Fibroblast of peridontal ligament (primary cell): ENCODE data around the gene PDYN.

Source experiments
- DNase-seq: peaks from one replicate; pipeline ENCODE4 v3.0.0-alpha.2; 2010; ENCODE audit errors: extremely low read depth

The PDYN gene

DNA sequence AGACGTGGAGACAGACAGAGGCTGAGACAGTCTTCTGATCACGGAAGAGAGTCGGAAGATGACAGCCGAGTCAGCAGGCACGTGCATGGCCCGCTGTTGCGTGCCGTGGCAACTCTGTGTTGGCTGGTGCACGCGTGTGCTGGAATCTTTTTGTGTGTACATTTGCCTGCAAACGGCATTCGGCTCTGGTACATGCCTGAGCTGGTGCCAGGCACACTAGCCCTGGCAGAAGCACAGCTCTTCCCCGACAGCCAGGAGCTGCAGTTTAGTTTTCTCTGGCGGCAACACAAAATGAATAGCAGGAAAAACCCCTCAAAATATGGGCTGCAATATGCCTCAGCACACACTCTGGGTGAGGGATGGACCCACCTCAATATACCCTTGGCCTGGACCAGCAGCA, 769 bp upstream of the PDYN start:
- no peak for DNase-seq

DNA sequence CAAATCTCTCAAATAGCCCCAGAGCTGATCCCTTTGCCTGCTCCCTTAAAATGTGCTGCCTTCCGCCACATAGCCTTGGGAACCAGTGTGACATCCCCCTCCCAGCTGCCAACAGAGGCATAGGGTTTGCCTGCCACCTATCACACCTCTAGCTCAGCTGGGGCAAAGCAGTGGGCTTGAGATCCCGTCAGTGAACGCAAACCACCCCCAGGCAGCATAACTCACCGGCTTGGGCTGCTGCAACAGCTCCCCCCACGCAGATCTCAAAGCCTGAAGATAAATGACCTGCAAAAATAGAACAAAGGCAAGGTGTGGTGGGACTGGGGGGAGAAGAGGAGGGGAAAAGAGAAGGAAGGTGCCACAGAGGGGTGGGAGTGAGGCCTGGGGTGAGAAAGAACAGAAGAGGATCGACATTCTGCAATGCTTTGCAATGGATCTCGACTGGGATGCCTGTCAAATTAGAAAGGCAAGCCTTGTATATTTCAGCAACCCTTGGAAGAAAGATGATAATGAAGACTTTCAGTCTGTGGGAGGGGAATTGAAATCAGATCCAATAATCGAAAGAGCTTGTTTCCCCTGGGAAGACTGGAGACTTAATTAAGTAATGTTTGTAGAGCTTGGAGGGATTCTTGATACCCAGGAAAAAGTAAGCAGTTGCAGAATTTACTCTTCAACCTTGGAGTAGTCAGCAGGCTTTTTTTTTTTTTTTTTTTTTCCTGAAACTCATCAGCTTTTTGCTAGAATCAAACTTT, 1.3 kb downstream of the PDYN start:
- DNase-seq, result no peak

DNA sequence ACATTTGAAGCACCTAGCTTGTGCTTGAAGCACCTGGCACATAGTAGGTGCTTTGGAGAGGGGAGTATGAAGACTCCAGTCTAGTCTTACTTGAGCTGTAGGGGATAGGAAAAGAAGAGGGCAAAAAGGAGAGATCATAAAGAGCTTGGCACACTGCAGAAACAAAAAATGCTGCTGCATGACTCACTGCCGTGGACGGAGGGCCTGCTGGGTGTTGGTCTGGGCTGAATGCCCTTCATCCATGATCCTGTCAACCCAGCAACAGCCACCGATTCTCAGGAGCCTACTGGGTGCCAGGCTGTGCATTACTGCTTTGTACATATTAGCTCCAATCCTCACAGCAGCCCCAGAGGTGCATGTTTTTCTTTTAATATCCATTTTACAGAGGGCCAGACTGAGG, 6.0 kb downstream of the PDYN start:
- DNase-seq, result peak; percentile 10

DNA sequence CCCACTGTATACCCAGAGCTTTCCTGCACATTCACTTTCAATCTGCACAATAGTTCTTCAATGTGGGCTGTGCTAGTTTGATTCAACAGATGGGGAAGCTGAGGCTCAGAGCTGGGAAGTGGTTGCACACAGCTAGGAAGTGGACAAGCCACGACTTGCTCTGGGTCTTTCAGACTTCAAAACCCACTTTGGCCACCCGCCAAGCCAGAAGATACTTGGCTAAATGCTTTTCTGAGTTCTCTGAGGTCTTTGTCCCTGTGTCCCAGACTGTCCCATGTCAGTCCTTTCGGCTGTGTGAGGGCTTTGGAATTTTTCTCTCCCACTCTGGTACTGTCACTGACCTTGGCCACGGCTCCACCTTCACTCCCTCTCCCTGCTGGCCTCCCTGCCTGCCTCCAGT, 10.6 kb downstream of the PDYN start:
- no peak for DNase-seq

DNA sequence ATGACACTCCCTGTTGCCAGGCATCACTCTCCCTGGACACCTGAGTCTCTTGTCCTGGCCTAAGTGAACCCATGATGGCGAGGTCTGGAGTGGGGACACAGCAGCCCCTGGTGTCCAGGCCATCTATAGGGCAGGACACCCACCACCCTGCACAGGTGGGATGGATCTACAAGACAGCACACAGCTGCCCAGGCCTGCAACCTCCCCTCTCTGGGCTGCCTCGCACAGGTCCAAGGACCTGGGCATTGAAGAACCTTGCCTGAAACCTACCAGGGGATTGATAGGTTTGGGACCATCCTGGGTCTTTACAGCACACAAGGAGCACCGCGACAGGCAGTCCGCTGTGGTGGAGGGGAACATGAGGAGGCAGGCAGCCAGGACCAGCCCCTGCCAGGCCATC, 11.2 kb downstream of the PDYN start:
- no peak for DNase-seq

DNA sequence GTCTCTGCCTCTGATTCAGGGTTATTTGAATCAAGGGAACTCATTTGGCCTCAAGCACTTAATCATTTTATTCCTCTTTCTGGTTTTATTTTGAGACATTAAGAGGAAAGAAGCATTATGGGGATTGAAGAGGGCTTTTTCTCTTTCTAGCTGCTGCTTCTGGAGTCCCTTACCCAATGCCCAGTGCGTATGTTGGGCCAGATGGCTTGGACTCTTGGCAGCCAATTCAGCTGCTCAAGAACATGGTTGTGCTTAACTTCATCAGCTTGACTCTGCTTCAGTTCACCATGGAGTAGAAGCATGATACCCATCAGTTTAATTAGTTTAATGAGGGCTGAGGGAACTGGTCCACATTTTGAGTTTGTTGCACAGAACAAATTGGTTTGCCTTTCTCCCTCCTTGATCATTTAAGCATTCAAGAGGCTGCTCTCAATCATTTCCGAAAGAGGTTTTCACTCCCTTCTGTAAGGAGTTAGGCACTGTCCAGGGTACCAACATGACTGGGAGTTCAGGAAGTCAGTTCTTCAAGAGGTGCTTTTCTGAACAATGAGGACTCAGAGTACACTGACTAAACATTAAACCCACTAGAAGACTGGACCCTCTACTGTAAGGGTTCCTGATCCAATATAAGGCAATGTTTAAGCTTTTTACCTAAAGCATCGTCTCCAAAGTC, 14.6 kb downstream of the PDYN start:
- no peak for DNase-seq

DNA sequence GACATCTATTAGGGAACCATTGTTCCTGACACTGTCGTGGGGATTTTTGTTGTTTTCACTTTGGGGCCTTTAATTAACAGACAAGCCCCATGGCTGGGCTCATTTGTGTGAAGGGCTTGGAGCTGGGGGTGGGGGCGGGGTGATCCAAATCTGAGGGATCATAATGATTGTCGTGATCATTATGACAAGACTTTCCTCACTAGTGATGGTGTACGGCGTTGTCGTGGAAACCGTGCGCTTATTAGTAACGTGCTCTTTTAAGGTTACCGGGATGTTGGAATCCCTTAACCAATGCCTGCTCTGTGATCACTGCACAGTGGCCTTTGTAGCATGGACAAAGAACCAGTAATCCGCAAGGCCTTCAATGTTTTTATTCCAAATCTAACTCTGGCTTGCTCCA, 18.6 kb downstream of the PDYN start:
- DNase-seq, result no peak

DNA sequence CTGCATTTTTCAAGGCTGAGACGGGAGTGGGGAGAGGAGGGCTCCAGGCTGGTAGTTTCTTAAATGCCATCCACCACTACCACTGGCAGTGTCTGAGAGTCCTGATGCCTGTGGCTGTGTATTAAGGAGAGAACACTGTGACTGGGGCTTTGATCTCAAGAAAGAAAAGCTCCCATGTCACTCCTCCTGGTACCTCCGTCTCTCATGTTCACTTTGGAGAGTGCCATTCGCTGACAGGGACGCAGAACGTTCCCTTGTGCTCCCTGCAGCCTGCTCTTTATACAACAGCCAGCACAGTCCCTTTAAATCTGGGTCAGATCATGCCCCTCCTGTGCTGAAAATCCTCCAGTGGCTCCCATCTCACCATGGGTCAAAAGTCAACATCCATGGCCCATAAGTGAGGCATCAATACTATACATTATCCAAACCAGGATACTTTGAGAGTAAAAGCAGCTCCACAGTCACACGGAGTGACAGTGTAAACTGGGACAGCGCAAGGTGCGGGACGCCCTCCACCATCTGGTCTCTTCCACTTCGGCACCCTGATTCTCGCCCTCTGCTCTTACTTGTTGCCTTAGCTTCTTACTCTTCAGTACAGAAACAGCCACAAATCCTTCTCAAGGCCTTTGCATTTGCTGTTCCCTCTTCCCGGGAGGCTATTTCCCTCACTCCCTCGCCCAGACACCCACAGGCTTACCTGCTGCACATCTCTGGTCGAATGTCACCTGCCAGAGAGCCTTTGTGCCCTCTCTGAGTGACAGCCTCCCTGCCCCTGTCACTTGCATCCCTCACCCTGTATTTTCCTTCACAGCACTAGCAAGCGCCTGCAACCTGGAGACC, 20.0 kb downstream of the PDYN start:
- no peak for DNase-seq

DNA sequence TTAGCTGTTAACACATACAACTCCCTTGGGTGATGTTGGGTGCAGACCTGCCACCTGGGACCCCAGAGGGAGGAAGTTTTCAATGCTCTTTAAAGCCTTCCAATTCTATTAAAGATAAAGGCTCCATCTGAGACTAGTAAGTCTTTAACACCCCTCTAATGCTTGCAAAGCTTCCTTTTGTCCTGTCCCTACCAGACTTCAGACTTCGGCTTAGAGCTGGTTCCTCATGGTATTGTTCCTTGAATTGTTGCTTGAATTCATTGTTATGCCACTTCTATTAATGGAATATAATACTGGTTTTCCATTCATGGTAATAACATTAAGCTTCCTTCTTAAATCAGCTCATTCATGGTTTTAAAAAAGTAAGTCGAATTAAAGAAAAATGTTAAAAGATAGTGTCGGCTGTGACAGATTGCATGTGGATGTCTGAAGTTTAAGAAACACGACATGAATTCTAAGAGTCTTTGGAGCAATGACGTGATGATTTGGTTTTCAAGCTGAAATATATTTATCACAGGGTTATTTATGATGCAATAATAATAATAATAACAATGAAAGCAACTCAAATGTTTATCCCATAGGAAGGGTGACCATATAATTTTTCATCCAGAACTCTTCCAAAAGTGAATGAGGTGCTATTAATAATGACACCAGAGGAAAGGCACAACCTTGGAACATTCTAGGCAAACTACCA, 21.8 kb downstream of the PDYN start:
- DNase-seq, result no peak

DNA sequence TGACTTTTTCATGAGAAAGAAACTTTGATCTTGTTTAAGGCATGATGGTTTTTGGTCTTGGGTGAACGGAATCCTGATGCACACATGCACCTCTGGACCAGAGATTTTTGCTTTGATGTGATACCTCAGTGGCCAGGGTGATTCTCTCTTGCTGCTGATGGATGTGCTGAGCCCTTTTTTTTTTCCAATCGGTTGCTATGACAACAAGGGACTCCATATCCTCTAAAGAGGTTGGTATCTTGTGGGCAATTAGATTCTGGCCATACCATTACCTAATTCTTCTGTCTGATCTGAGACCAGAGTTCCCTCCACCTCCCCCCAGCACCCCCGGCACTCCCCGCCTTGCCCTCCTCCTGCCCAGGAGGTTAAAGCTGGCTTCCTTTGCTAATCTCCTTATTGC, 24.9 kb downstream of the PDYN start:
- no peak for DNase-seq

DNA sequence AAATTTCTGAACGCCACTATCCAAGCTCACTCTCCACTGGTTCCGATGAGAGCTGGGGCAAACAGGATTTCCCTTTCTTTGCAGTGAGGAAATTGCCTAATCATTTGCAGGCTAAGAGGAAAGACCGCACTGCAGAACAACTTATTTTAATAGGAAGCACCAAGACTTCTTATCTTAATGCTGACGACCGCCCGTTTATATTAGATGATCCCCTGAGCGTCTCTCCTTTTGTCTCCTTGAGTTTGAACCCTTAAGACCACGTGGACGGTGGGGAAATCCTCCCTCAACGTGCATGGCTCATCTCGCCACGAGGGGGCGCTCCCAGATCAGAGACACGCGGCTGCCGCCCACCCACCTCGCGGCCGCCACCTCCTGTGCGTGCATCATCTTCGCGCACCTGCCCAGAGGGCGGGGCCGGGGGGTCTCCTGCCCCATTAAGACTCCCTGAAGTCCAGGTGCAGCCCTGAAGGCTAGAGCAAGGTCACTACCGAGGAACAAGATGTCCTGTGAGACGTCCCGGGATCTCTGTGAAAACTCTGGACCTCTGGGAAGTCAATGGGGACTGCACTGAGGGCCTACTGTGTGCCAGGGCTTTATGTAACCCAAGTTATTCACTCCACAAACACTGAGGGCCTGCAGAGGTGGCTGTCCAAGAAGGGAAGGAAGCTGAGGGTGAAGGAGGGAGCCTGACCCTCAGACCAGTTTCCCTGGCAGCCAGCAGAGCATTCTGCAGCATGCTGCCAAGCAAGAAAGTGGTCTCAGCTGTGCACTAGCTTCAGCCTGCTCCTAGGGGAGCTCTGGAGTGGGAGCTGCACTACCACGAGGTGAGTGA, 28.1 kb downstream of the PDYN start:
- peak; percentile 56 for DNase-seq

DNA sequence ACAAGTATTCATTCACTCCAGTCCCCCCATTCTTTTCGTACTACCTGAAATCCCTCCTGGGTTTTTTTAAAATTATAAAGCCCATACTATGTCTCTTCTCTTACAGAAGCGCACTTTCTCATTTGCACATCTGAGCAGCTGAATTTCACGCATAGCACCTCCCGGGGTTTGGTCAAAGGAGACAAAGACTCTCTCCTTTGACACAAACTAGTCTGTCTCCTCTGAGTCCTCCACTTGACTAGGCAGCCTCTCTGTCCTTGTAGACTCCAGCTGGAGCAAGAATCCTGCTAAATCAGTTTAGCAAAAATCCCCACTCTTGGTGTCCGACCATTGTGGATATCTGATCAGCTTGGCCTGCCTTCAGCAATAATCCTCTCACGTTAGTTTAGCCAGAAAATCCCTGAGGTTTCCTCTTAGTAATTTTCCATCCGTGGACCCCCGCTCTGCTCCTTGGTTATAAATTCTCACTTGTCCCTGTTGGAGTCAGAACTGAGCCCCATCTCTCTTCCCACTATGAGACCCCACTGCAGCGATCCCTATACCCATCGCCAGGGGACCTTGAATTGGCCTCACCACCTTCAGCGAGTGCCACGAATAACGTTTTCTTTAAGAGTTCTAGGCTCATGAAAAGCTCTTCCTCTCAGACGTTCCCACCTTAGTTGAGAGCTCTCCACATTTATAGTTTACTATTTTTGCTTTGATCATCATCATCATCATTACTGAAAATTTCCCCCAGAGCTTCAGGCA, 29.0 kb downstream of the PDYN start:
- no peak for DNase-seq

DNA sequence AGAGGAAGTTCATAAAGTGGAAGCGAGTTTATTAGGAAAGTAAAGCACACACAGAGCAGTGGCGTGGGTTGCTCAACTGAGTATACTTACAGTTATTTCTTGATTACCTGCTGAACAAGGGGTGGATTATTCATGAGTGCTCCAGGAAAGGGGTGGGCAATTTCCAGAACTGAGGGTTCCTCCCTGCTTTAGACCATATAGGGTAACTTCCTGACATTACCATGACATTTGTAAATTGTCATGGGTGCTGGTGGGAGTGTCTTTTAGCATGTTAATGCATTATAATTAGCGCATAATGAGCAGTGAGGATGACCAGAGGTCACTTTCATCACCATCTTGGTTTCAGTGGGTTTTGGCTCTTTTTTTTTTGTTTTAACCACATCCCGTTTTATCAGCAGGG, 29.8 kb downstream of the PDYN start:
- DNase-seq, result no peak

DNA sequence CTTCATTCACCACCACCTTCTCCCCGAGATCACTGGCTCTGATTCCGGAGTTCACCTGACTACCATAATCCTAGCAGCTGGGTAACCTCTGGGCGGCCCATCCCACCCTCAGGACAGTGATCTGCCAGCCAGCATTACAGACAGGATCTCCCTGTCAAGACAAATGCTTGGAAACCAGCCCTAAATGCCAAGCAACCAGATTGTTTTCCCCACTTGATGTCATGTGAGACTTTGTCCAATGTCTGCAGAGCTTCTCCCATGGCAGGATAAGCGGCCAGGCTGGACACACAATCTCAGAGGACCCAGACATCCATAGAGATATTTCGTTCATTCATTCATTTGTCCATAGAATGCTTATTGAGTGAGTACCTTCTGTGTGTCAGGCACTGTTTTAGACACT, 32.5 kb downstream of the PDYN start:
- DNase-seq, result no peak

DNA sequence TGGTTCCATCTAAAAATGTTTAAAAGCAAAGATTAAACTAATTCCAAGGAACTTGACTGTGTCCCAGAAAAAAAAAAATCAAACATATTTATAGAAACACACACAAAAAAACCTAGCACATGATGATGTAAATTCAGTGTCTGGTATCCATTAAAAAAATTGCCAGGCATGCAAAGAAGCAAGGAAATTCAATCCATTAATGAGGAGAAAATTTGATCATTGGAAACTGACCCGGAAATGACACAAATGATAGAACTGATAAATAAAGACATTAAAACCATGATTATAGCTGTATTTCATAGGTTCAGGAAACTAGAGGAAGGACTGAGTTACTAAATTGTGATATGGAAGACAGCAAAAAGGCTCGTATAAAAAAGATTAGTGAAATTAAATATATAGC, 34.7 kb downstream of the PDYN start:
- DNase-seq, result no peak

DNA sequence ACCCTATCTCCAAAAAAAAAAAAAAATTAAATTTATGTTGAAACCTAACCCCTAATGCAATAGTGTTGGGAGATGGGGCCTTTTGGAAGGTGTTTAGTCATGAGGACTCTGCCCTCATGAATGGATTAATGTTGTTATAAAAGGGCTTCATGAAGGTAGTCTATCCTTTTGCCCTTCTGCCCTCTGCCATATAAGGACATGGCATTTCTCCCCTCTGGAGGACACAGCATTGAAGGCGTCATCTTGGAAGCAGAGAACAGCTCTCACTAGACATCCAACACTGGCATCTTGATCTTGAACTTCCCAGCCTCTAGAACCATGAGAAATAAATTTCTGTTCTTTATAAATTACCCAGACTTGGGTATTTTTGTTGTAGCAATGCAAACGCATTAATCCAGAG, 35.4 kb downstream of the PDYN start:
- no peak for DNase-seq

DNA sequence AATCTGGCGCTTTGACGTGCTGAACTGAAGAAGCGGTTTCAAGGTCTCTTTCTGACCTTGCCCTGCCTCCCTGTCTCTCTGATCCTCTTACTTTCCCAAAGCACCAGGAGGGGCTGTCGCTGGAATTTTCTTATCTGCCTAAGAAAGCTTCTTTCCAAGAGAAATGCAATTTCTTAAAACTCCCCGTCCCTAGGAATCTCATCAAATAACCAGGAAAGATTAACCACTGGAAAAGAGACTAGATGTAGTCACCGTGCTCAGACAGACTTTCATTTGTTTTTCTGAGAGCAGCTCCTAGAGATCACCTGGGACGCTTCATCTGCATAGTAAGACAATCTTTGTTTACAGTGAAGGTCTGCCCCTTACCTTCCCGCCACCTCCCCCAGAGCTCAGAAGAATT, 38.6 kb downstream of the PDYN start:
- DNase-seq, result no peak

DNA sequence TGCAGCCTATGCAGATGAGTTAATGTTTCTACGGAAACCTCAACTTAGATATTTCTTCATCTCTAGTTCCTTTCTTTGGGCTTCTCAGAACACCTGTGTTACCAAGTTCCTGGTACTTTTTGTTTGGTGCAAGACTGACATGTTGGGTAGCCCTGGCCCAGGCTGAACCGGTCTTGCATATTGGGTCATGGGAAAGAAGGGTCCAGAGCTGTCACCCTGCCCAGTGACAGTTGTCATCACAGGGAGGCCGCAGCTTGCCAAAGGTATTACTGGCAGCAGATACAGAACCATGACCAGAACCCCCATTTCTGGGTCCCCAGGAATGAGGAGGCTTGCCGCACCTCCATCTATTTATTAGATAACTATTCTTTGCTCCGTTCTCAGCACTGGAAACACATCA, 40.2 kb downstream of the PDYN start:
- DNase-seq, result no peak

DNA sequence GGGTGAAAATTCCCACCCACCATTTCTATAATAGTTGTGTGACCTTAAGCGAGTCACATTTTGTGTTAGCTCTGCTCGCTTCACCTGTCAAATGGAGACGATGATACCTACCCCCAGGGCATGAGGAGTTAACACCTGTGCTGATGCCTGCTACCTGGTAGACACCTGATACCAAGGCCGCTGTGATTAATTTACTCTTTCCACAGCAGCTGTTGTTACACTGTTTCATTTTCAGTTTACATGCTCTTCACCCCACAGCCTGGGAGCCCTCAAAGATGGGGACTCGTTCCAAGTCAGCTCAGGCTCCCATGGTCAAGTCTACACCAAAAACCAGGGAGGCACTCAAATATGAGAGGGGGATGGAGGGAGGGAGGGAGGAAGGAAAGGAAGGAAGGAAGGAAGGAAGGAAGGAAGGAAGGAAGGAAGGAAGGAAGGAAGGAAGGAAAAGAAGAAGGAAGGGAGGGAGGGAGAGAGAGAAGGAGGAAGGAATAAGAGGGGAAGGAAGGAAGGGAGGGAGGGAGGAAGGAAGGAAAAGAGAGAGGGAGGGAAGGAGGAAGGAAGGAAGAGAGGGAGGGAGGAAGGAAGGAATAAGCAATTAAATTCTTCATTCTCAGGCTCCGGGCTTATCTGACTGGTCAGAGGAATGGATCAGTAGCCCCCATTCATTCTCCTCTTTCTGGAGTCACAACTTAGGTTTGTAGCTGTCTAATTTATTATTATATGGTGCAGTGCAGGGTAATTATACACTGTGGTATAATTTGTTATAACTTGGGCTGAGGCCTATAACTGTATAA, 40.9 kb downstream of the PDYN start:
- no peak for DNase-seq
